Heart right ventricle (tissue), 16 donors: ENCODE measurements around the gene CCDC43. TPM values are rescaled to one million over a fixed set of nuclear protein-coding genes. Genes with fewer than 3 reads are reported as not detected.

Experiments used
- ATAC-seq, 8 donors: fragments of 200-7000 bp; cut with Tn5 transposase; one replicate each; pipeline ENCODE4 v1.9.1; 2020; ENCODE audit warnings: mild to moderate bottlenecking in 8 of 8, moderate library complexity in 8 of 8, moderate number of reproducible peaks in 1 of 8
- DNase-seq, 2 donors: peaks; one replicate each; pipeline ENCODE4 v3.0.0-alpha.2; 2020
- H3K27ac ChIP-seq, 10 donors: fragments of 200-600 bp; sonication (generic) in 2 of 10; one replicate each; pipeline versions ENCODE4 v1.5.0 to v1.8.0; 2020 to 2022; ENCODE audit warnings: mild to moderate bottlenecking in 3 of 10
- H3K27me3 ChIP-seq, 7 donors: fragments of 200-600 bp; one replicate each; pipeline ENCODE4 v1.8.0; 2021 to 2022; ENCODE audit warnings: mild to moderate bottlenecking in 2 of 7
- H3K36me3 ChIP-seq, 9 donors: fragments of 200-600 bp; sonication (generic) in 1 of 9; one replicate each; pipeline versions ENCODE4 v1.5.0 to v1.8.0; 2020 to 2022; ENCODE audit warnings: mild to moderate bottlenecking in 2 of 9
- H3K4me1 ChIP-seq, 9 donors: fragments of 200-600 bp; sonication (generic) in 1 of 9; one replicate each; pipeline versions ENCODE4 v1.5.0 to v1.8.0; 2020 to 2022; ENCODE audit warnings: mild to moderate bottlenecking in 4 of 9
- H3K4me3 ChIP-seq, 10 donors: fragments of 200-600 bp; sonication (generic) in 2 of 10; one replicate each; pipeline versions ENCODE4 v1.5.0 to v1.8.0; 2020 to 2022; ENCODE audit warnings: mild to moderate bottlenecking in 7 of 10, moderate library complexity in 2 of 10
- H3K9me3 ChIP-seq, 11 donors: fragments of 200-600 bp in 10 of 11; sonication (generic) in 2 of 11; one replicate each; pipeline versions ENCODE4 v1.5.0 to v1.8.0; 2013 to 2022; ENCODE audit warnings: mild to moderate bottlenecking in 2 of 11, control low read depth in 1 of 11, moderate library complexity in 1 of 11
- CTCF ChIP-seq, 9 donors: fragments of 200-600 bp; sonication (generic) in 2 of 9; IDR thresholded peaks; one replicate each; pipeline versions ENCODE4 v1.5.0 to v1.8.0; 2021 to 2022; ENCODE audit warnings: antibody characterized with exemption in 9 of 9, mild to moderate bottlenecking in 5 of 9, moderate library complexity in 1 of 9
- WGBS, 2 donors: extraction: QIAGEN DNeasy Blood & Tissue Kit; methylation state at CpG; one replicate each; pipeline ENCODE4 v1.1.7; 2013; ENCODE audit warnings: inconsistent platforms in 1 of 2; 5-methylcytosine and 5-hydroxymethylcytosine counted together
- intact Hi-C, 10 donors: fragments of 100-400 bp; cut with DNase I; formaldehyde crosslinking; loops; one replicate each; pipeline versions ENCODE4 v1.11.1 to v1.14.2; 2022
- polyA plus RNA-seq, 2 donors: library from polyadenylated mRNA; stranded (reverse); fragments of 200-250 nt; gene quantifications; one replicate each; pipeline ENCODE4 v1.2.3, GENCODE V29; 2013
- total RNA-seq, 10 donors: library from RNA; stranded (reverse); fragmentation: NEBNext Ultra II Directional in 3 of 10; extraction: Animal tissue kit (Norgen Biotek cat#: 25700) in 3 of 10; gene quantifications; one replicate each; pipeline versions ENCODE4 v1.2.1 to v1.2.4, GENCODE V29; 2021 to 2023
- donor health status: Arrhythmogenic right ventricular cardiomyopathy.
- donor health status: ischemic (EF 13 %, LVEDD 7.1; RV severe dilation, severe dysfunction).
- donor health status: healthy with polysubstance abuse.
- donor health status: DM: no; HTN: yes; CAD: no.
- donor health status: DM: no; HTN: no; CAD: no.
- donor health status: ischemic (EF 25% LVEDD 6.9; RV normal size, moderate dysfunction).
- donor health status: ischemic (EF 25% LVEDD 5.7; RV mildly dilated, moderate dysfunction).
- donor health status: healthy.
- donor health status: DM: yes; HTN: yes; CAD: no.
- donor health status: Ischemic cardiomyopathy.
- donor health status: ischemic (EF 35%, LVEDD 5.7; RV mildly dilated, moderate dysfunction).
- donor health status: nonischemic (EF 11% LVEDD 7.7; RV severe dilation, severe dysfunction).
- donor health status: DM: yes; HTN: yes; CAD: no.
- donor health status: PGD.
- donor health status: ischemic (EF 29% LVEDD 5.4; RV normal size, mild dysfunction).
- donor health status: nonischemic (EF 23%, LVEDD 6.1; RV moderate dilation, normal function).

Gene CCDC43
- total and polyA plus RNA-seq, 12 donors, result 14.4 to 35.3 (median 28.9) TPM

DNA sequence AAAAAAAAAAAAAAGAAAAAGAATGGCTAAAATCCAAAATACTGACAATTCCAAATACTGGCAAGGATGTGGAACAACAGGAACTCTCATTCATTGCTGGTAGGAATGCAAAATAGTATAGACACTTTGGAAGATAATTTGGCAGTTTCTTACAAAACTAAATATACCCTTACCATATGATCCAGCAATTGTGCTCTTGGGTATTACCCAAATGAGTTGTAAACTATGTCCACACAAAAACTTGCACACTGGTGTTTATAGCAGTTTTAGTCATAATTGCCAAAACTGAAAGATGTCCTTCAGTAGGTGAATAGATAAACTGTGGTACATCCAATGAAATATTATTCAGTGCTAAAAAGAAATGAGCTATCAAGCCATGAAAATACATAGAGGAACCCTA is 41.8 kb downstream of the CCDC43 start:
- Histone ChIP-seq H3K4me3 (no peak overlapping the region), H3K4me1 (peaks cover 0 to under 1% (median 0%) of the 10 kb centered on the region in 9 donors), H3K27ac (no peak overlapping the region), H3K36me3 (no peaks in the 10 kb centered on the region), H3K9me3 (no peaks in the 10 kb centered on the region), H3K27me3 (peaks cover 0 to 45% (median 27%) of the 10 kb centered on the region in 7 donors)
- no peak for TF ChIP-seq CTCF (IDR thresholded peaks at IDR 0.05)
- DNase-seq (no peak), ATAC-seq (no peak)
- intact Hi-C loops, result no loop called here

DNA sequence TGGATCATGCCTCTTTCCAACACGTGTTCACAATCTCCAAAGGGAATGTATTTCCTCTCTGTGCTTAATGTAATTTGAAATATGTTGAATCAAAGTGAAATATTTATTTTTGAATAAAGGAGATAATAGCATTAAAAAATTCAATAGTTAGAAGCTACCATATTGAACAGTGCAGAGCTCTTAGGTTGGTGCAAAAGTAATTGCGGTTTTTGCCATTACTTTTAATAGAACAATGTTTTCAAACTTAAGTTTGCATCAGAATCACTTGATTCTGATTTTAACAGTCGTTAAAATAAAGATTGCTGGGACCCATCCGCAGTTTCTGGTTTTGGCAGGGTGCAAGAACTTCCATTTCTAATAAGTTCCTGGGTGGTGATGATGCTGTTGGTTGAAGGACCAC is 43.3 kb downstream of the CCDC43 start:
- Histone ChIP-seq H3K36me3 (no peaks in the 10 kb centered on the region), H3K27me3 (peaks cover 0 to 32% (median 26%) of the 10 kb centered on the region in 7 donors), H3K27ac (no peak overlapping the region), H3K9me3 (no peaks in the 10 kb centered on the region), H3K4me1 (peaks cover 0 to 3% (median 0%) of the 10 kb centered on the region in 9 donors), H3K4me3 (no peak overlapping the region)
- intact Hi-C loops, result no loop called here
- WGBS, 2 donors, result 86 to 87% methylated on average over 4 of the region's 4 CpGs
- ATAC-seq (no peak), DNase-seq (no peak)
- TF ChIP-seq CTCF (IDR thresholded peaks at IDR 0.05), result no peak

DNA sequence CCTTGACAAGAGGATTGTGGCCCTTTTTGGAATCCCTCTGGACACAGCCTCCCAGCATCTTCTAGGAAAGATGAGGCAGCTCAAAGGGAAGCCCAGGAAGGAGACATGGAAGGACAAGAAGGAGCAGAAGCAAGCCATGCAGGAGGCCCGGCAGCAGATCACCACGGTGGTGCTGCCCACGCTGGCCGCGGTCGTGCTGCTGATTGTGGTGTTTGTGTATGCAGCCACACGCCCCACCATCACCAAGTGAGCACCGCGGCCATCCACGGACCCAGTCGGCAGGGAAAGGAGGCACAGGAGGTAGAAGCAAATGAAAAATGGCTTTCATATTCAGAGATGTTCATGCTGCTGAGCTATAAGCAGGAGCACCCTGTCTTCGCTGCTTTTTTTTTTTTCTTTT is 44.2 kb downstream of the CCDC43 start:
- H3K9me3 ChIP-seq, result no peaks in the 10 kb centered on the region
- peaks cover 0 to 3% (median 0%) of the 10 kb centered on the region in 9 donors for H3K4me1 ChIP-seq
- ATAC-seq (no peak), DNase-seq (no peak)
- intact Hi-C loops, result no loop called here
- TF ChIP-seq CTCF (IDR thresholded peaks at IDR 0.05), result no peak
- H3K27me3 ChIP-seq, result peaks cover 0 to 23% (median 19%) of the 10 kb centered on the region in 7 donors
- H3K4me3 ChIP-seq, result no peak overlapping the region
- WGBS, 2 donors, result 85 to 90% methylated on average over 12 of the region's 12 CpGs
- no peaks in the 10 kb centered on the region for H3K36me3 ChIP-seq
- no peak overlapping the region for H3K27ac ChIP-seq

GRCh38 chr17:44642834-44643233 is 46.7 kb downstream of the CCDC43 start:
- TF ChIP-seq CTCF (IDR thresholded peaks at IDR 0.05), result no peak
- H3K27ac ChIP-seq, result no peak overlapping the region
- no peaks in the 10 kb centered on the region for H3K9me3 ChIP-seq
- H3K27me3 ChIP-seq, result peaks cover 0 to 18% (median 5%) of the 10 kb centered on the region in 7 donors
- DNase-seq, result no peak
- 37 to 45% methylated on average over 7 of the region's 7 CpGs for WGBS, 2 donors
- no peak overlapping the region for H3K4me3 ChIP-seq
- peak in 7 of 8 donors; percentile 47 to 68 (median 62) for ATAC-seq
- peaks cover 0 to 3% (median 0%) of the 10 kb centered on the region in 9 donors for H3K4me1 ChIP-seq
- no peaks in the 10 kb centered on the region for H3K36me3 ChIP-seq
- intact Hi-C loops, result no loop called here
